Measurements from ENCODE around the gene CRIP1.

CRIP1 gene

GRCh38 chr14:105503296-105503640 lies 16.6 kb downstream of the CRIP1 start:
- H3K4me1 ChIP-seq = no peaks in the 10 kb centered on the region
- no peak overlapping the region for H3K4me3 ChIP-seq (ENCODE audit: low read depth, low read length)
- H3K9ac ChIP-seq = no peak overlapping the region
- no peak overlapping the region for H3K4me2 ChIP-seq (ENCODE audit: low read length)
- no peaks in the 10 kb centered on the region for H3K9me3 ChIP-seq (ENCODE audit: control insufficient read depth, low read length)
- TF ChIP-seq CTCF (IDR thresholded peaks at IDR 0.05) = no peak
- H3K27me3 ChIP-seq (ENCODE audit: control insufficient read depth, insufficient read depth, low read length) = no peaks in the 10 kb centered on the region
- no peak overlapping the region for H2AFZ ChIP-seq
- H3K27ac ChIP-seq = no peak overlapping the region
- no peaks in the 10 kb centered on the region for H3K79me2 ChIP-seq
- H3K36me3 ChIP-seq (ENCODE audit: control insufficient read depth, insufficient read depth, low read length) = no peaks in the 10 kb centered on the region

GRCh38 chr14:105503935-105504692 lies 17.4 kb downstream of the CRIP1 start:
- no peak overlapping the region for H2AFZ ChIP-seq
- no peak for TF ChIP-seq CTCF (IDR thresholded peaks at IDR 0.05)
- H3K36me3 ChIP-seq (ENCODE audit: control insufficient read depth, insufficient read depth, low read length) = no peaks in the 10 kb centered on the region
- H3K4me1 ChIP-seq = no peaks in the 10 kb centered on the region
- no peak overlapping the region for H3K27ac ChIP-seq
- no peaks in the 10 kb centered on the region for H3K9me3 ChIP-seq (ENCODE audit: control insufficient read depth, low read length)
- no peak overlapping the region for H3K4me3 ChIP-seq (ENCODE audit: low read depth, low read length)
- no peaks in the 10 kb centered on the region for H3K79me2 ChIP-seq
- no peak overlapping the region for H3K9ac ChIP-seq
- no peak overlapping the region for H3K4me2 ChIP-seq (ENCODE audit: low read length)
- H3K27me3 ChIP-seq (ENCODE audit: control insufficient read depth, insufficient read depth, low read length) = no peaks in the 10 kb centered on the region

GRCh38 chr14:105505101-105505500 lies 18.4 kb downstream of the CRIP1 start:
- Histone ChIP-seq H3K4me3 (ENCODE audit: low read depth, low read length) (no peak overlapping the region), H2AFZ (no peak overlapping the region), H3K27me3 (ENCODE audit: control insufficient read depth, insufficient read depth, low read length) (no peaks in the 10 kb centered on the region), H3K27ac (no peak overlapping the region), H3K9ac (no peak overlapping the region), H3K4me1 (no peaks in the 10 kb centered on the region), H3K9me3 (ENCODE audit: control insufficient read depth, low read length) (no peaks in the 10 kb centered on the region), H3K79me2 (no peaks in the 10 kb centered on the region), H3K36me3 (ENCODE audit: control insufficient read depth, insufficient read depth, low read length) (no peaks in the 10 kb centered on the region), H3K4me2 (ENCODE audit: low read length) (no peak overlapping the region)
- no peak for TF ChIP-seq CTCF (IDR thresholded peaks at IDR 0.05)

- Histone ChIP-seq H3K27me3 (ENCODE audit: control insufficient read depth, insufficient read depth, low read length) (no peaks in the 10 kb centered on the region), H3K9ac (no peak overlapping the region), H3K4me3 (ENCODE audit: low read depth, low read length) (no peak overlapping the region), H3K4me1 (no peaks in the 10 kb centered on the region), H3K27ac (no peak overlapping the region), H3K9me3 (ENCODE audit: control insufficient read depth, low read length) (no peaks in the 10 kb centered on the region), H2AFZ (no peak overlapping the region), H3K4me2 (ENCODE audit: low read length) (no peak overlapping the region), H3K36me3 (ENCODE audit: control insufficient read depth, insufficient read depth, low read length) (no peaks in the 10 kb centered on the region), H3K79me2 (no peaks in the 10 kb centered on the region)
- no peak for TF ChIP-seq CTCF (IDR thresholded peaks at IDR 0.05)
These were observed 20.6 kb downstream of the CRIP1 start for GRCh38 chr14:105507247-105507646.

- Histone ChIP-seq H3K4me1 (no peaks in the 10 kb centered on the region), H3K9ac (no peak overlapping the region), H3K36me3 (ENCODE audit: control insufficient read depth, insufficient read depth, low read length) (no peaks in the 10 kb centered on the region), H2AFZ (no peak overlapping the region), H3K27me3 (ENCODE audit: control insufficient read depth, insufficient read depth, low read length) (no peaks in the 10 kb centered on the region), H3K79me2 (no peaks in the 10 kb centered on the region), H3K27ac (no peak overlapping the region), H3K9me3 (ENCODE audit: control insufficient read depth, low read length) (no peaks in the 10 kb centered on the region), H3K4me3 (ENCODE audit: low read depth, low read length) (no peak overlapping the region), H3K4me2 (ENCODE audit: low read length) (no peak overlapping the region)
- TF ChIP-seq CTCF (IDR thresholded peaks at IDR 0.05) = no peak
These were observed 21.4 kb downstream of the CRIP1 start for GRCh38 chr14:105508069-105508468.
